Cardiac muscle cell (in vitro differentiated cells and primary cell): ENCODE data around the gene SMC3. TPM values are rescaled to one million over a fixed set of nuclear protein-coding genes. Genes with fewer than 3 reads are reported as not detected.
A peak's percentile ranks its signal among the peaks of the same experiment; 100 is the strongest.

Source experiments
- DNase-seq, 2 donors: peaks; one replicate each; pipeline versions ENCODE4 v3.0.0 to v3.0.0-alpha.2; 2010 to 2017; ENCODE audit warnings: low read depth in 1 of 2, low spot score in 1 of 2
- H3K27ac ChIP-seq: fragments of 200-600 bp; sonication (generic); 2 replicates; pipeline ENCODE4 v1.5.1; 2016
- H3K27me3 ChIP-seq: fragments of 200-600 bp; sonication (generic); 2 replicates; pipeline ENCODE4 v1.6.0; 2016; ENCODE audit warnings: control low read depth
- H3K36me3 ChIP-seq: fragments of 200-600 bp; sonication (generic); 2 replicates; pipeline ENCODE4 v1.5.1; 2016; ENCODE audit warnings: control low read depth
- H3K4me1 ChIP-seq: fragments of 200-600 bp; sonication (generic); 2 replicates; pipeline ENCODE4 v1.8.1; 2017; ENCODE audit warnings: low read depth, mild to moderate bottlenecking, mixed run types
- H3K4me3 ChIP-seq: fragments of 200-600 bp; sonication (generic); 2 replicates; pipeline ENCODE4 v1.5.1; 2016; ENCODE audit warnings: mild to moderate bottlenecking
- H3K9me3 ChIP-seq: fragments of 200-600 bp; sonication (generic); 2 replicates; pipeline ENCODE4 v1.5.1; 2017; ENCODE audit warnings: low read depth, mild to moderate bottlenecking, control low read depth
- polyA plus RNA-seq: library from polyadenylated mRNA; unstranded; fragments of >200 nt; fragmentation: Nextera tagmentation; extraction: Ambion mirVana; gene quantifications from 2 replicates; pipeline ENCODE4 v1.2.1, GENCODE V29; 2016
- total RNA-seq: library from RNA; depleted of rRNA; stranded (reverse); fragments of >200 nt; gene quantifications from 2 replicates; pipeline ENCODE4 v1.2.3, GENCODE V29; 2016
- TF ChIP-seq, protein P1 (sequence below): IDR thresholded peaks from 2 replicates; pipeline ENCODE4 v1.5.1; 2012; ENCODE audit warnings: low read depth, mild to moderate bottlenecking, low read length

SMC3 gene
- total and polyA plus RNA-seq, 2 experiments from 2014 or later, result 40.7 to 81.5 TPM

DNA sequence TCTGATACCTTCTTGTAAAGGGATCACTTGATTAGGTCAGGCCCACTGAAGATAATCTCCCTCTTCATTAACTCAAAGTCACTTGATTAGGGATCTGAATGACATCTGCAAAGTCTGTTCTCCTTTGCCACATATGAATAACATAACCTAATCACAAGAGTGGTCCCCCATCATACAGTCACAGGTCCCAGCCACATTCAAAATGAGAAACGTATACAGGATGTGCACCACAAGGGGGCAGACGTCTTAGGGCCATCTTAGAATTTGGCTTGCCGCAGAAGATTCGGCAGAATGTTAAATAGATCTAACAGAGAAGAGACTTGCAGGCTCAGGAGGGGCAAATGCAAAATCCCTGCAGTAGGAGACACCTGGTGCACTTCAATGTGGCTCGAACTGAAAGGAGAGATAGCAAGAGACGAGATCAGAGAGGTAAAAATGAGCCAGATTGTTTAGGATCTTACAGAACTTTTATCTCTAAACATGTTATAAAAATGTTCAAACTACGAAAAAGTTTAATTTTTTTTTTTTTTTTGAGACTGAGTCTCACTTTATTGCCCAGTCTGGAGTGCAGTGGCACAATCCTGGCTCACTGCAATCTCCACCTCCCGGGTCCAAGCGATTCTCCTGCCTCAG is 10.4 kb upstream of the SMC3 start:
- peak; percentile 65 to 73 for DNase-seq

DNA sequence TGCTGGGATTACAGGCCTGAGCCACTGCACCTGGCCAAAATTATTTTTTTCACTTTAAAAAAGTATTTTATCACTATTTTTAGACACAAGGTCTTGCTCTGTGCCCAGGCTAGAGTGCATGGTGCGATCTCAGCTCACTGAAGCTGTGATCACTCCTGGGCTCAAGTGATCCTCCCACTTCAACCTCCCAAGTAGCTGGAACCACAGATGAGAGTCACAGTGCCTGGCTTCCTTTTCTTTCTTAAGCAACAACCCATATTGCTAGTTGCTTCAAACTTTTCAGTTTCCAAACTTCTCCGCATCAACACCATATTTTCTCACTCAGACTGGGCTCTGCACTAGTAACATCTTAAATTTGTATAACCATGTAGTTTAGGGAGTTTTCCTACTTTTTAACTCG is 9.5 kb upstream of the SMC3 start:
- Histone ChIP-seq H3K4me3 (no peak overlapping the region), H3K27me3 (no peaks in the 10 kb centered on the region)

More for the DNA sequence above, 10.4 kb upstream of the SMC3 start:
- Histone ChIP-seq H3K4me1 (peaks cover 10% of the 10 kb centered on the region), H3K27ac (no peak overlapping the region), H3K4me3 (no peak overlapping the region), H3K27me3 (no peaks in the 10 kb centered on the region), H3K36me3 (no peaks in the 10 kb centered on the region), H3K9me3 (no peaks in the 10 kb centered on the region)
- TF ChIP-seq, protein P1, sequence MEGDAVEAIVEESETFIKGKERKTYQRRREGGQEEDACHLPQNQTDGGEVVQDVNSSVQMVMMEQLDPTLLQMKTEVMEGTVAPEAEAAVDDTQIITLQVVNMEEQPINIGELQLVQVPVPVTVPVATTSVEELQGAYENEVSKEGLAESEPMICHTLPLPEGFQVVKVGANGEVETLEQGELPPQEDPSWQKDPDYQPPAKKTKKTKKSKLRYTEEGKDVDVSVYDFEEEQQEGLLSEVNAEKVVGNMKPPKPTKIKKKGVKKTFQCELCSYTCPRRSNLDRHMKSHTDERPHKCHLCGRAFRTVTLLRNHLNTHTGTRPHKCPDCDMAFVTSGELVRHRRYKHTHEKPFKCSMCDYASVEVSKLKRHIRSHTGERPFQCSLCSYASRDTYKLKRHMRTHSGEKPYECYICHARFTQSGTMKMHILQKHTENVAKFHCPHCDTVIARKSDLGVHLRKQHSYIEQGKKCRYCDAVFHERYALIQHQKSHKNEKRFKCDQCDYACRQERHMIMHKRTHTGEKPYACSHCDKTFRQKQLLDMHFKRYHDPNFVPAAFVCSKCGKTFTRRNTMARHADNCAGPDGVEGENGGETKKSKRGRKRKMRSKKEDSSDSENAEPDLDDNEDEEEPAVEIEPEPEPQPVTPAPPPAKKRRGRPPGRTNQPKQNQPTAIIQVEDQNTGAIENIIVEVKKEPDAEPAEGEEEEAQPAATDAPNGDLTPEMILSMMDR, result peak; percentile 76

DNA sequence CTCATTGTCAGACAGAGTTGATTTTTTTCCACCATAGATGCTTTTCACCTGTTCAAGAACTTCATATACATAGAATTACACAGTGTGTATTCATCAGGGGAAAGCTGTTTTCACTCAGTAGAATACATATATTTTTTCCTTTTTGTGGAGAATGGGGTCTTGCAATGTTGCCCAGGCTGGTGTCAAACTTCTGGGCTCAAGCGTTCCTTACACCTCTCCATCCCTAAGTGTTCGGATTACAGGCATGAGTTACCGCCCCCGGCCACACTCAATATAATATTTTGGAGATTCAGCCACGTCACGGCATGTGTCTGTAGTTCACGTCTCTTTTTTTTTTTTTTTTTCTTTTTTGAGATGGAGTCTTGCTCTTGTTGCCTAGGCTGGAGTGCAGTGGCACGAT is 7.5 kb upstream of the SMC3 start:
- Histone ChIP-seq H3K9me3 (no peaks in the 10 kb centered on the region), H3K27me3 (no peaks in the 10 kb centered on the region), H3K4me3 (no peak overlapping the region), H3K27ac (no peak overlapping the region), H3K36me3 (no peaks in the 10 kb centered on the region), H3K4me1 (no peaks in the 10 kb centered on the region)
- no peak for DNase-seq
- TF ChIP-seq, protein P1, result no peak

More for the DNA sequence above, 9.5 kb upstream of the SMC3 start:
- TF ChIP-seq, protein P1, result no peak
- Histone ChIP-seq H3K36me3 (no peaks in the 10 kb centered on the region), H3K4me1 (peaks cover 10% of the 10 kb centered on the region), H3K27ac (no peak overlapping the region), H3K9me3 (no peaks in the 10 kb centered on the region)
- no peak for DNase-seq

DNA sequence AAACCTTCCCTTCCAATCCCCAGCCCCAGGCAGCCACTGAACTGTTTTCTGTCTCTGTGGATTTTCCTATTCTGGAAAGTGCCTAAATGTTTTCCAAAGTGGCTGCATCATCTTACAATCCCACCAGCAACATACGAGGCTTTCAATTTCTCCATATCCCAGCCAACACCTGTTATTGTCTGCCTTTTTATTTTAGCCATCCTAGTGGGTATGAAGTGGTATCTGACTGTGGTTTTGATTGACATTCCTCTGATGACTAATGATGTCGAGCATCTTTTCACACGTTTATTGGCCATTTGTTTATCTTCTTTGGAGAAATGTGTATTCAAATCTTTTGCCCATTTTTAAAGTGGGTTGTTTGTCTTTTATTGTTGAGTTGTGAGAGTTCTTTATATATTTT is 6.2 kb upstream of the SMC3 start:
- TF ChIP-seq, protein P1, result no peak
- Histone ChIP-seq H3K4me1 (no peaks in the 10 kb centered on the region), H3K4me3 (no peak overlapping the region), H3K9me3 (no peaks in the 10 kb centered on the region), H3K27ac (no peak overlapping the region), H3K36me3 (no peaks in the 10 kb centered on the region), H3K27me3 (no peaks in the 10 kb centered on the region)
- DNase-seq, result no peak

DNA sequence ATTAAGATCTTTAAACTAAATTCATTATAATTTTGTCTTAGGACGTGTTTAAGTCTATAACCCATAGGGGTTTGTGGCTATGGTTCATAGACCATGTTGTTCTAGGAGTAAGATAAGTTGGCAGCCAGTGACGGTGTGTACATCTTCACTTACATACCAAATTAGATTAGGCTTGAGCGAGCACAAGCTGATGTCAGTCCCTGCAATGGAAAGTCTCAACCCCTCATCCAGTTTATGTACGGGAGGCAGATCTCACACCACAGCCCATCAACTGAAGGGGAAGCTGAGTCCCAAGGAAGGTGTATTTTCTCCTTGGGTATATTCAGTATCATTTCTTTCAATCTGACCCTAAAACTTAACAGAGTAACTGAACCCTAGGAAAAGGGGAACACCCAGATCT is 5.1 kb upstream of the SMC3 start:
- Histone ChIP-seq H3K9me3 (no peaks in the 10 kb centered on the region), H3K36me3 (no peaks in the 10 kb centered on the region), H3K4me3 (no peak overlapping the region), H3K27ac (no peak overlapping the region), H3K4me1 (peaks cover 6% of the 10 kb centered on the region), H3K27me3 (no peaks in the 10 kb centered on the region)
- TF ChIP-seq, protein P1, result no peak
- DNase-seq, result no peak

DNA sequence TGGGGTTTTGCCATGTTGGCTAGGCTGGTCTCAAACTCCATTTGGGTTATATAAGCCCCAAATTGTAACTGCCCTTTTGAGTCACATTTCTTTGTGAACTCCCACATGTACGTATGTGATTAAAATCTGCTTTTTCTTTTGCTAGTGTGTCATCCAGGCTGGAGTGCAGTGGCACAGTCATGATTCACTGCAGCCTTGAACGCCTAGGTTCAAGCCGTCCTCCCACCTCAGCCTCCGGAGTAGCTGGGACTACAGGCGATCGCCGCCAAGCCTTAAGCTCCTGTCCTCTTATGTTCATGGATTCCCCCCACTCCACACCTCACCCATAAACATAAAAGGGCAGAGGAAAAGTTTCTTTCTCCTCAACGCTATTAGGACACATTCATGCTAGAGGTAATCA is 4.4 kb upstream of the SMC3 start:
- H3K36me3 ChIP-seq, result no peaks in the 10 kb centered on the region
- no peaks in the 10 kb centered on the region for H3K9me3 ChIP-seq
- H3K4me1 ChIP-seq, result peaks cover 6% of the 10 kb centered on the region
- DNase-seq, result no peak
- no peak overlapping the region for H3K4me3 ChIP-seq
- TF ChIP-seq, protein P1, result no peak
- no peak overlapping the region for H3K27ac ChIP-seq
- no peaks in the 10 kb centered on the region for H3K27me3 ChIP-seq
